PC-9 (cell line): ENCODE measurements around the gene HPCAL1. TPM values are rescaled to one million over a fixed set of nuclear protein-coding genes. Genes with fewer than 3 reads are reported as not detected.

Experiments
- BruUV-seq: library from RNA; stranded (reverse); fragments of 400-500 nt; replicated peaks from 2 replicates; lab custom pipeline; 2021; lab: Mats Ljungman, UMichigan
- CTCF ChIA-PET: fragments of 300-600 bp; sonication (Branson Sonifier 250); formaldehyde crosslinking; loops from one replicate; lab custom pipeline; 2022; ENCODE audit warnings: antibody characterized with exemption; lab: Charles Lee
- POLR2A ChIA-PET: fragments of 300-600 bp; sonication (Branson Sonifier 250); formaldehyde crosslinking; loops from one replicate; lab custom pipeline; 2022; ENCODE audit warnings: antibody characterized with exemption; ENCODE audit not compliant: unreplicated experiment; lab: Charles Lee
- DNase-seq, 2 experiments: peaks; one replicate each; pipeline versions ENCODE4 v3.0.0 to v3.0.0-alpha.2; 2015 to 2022; ENCODE audit warnings: mixed read lengths in 1 of 2
- H2AFZ ChIP-seq: fragments of 200-600 bp; sonication (generic); 2 replicates; pipeline ENCODE4 v1.8.1; 2017; ENCODE audit warnings: antibody characterized with exemption
- H3F3A ChIP-seq: fragments of 200-600 bp; sonication (generic); 2 replicates; pipeline ENCODE4 v1.8.1; 2017; ENCODE audit warnings: antibody characterized with exemption, mild to moderate bottlenecking, low read depth; ENCODE audit not compliant: insufficient read depth
- H3K27ac ChIP-seq: fragments of 200-600 bp; sonication (generic); 2 replicates; pipeline ENCODE4 v1.6.1; 2016; ENCODE audit warnings: mixed run types
- H3K27me3 ChIP-seq: fragments of 200-600 bp; sonication (generic); 2 replicates; pipeline ENCODE4 v1.6.1; 2016; ENCODE audit warnings: low read depth, mixed run types; ENCODE audit not compliant: insufficient read depth
- H3K36me3 ChIP-seq: fragments of 200-600 bp; sonication (generic); 2 replicates; pipeline ENCODE4 v1.6.1; 2016; ENCODE audit warnings: low read depth, mixed run types
- H3K4me1 ChIP-seq: fragments of 200-600 bp; sonication (generic); replicated peaks from 2 replicates; pipeline ENCODE4 v1.6.1; 2016; ENCODE audit warnings: mixed run types; ENCODE audit not compliant: insufficient read depth
- H3K4me2 ChIP-seq: fragments of 200-600 bp; sonication (generic); 2 replicates; pipeline ENCODE4 v1.6.1; 2017; ENCODE audit warnings: mixed run types
- H3K4me3 ChIP-seq: fragments of 200-600 bp; sonication (generic); 2 replicates; pipeline ENCODE4 v1.6.1; 2016; ENCODE audit warnings: mixed run types
- H3K79me2 ChIP-seq: fragments of 200-600 bp; sonication (generic); 2 replicates; pipeline ENCODE4 v1.6.1; 2017; ENCODE audit warnings: low read depth, mixed run types
- H3K9me2 ChIP-seq: fragments of 200-600 bp; sonication (generic); 2 replicates; pipeline ENCODE4 v1.8.1; 2017; ENCODE audit warnings: mild to moderate bottlenecking; ENCODE audit not compliant: insufficient read depth
- H3K9me3 ChIP-seq: fragments of 200-600 bp; sonication (generic); 2 replicates; pipeline ENCODE4 v1.8.1; 2016; ENCODE audit warnings: low read depth; ENCODE audit not compliant: insufficient read depth
- H4K20me1 ChIP-seq: fragments of 200-600 bp; sonication (generic); 2 replicates; pipeline ENCODE4 v1.8.1; 2017; ENCODE audit not compliant: insufficient read depth
- EZH2 ChIP-seq: fragments of 200-600 bp; sonication (generic); IDR thresholded peaks from 2 replicates; pipeline ENCODE4 v1.8.0; 2017; ENCODE audit warnings: antibody characterized with exemption, low read depth
- intact Hi-C: fragments of 100-400 bp; cut with micrococcal nuclease; formaldehyde crosslinking; loops from one replicate; pipeline ENCODE4 v1.10.0; 2022; ENCODE audit not compliant: unreplicated experiment
- total RNA-seq: library from RNA; stranded (reverse); gene quantifications from 2 replicates; pipeline ENCODE4 v1.2.3, GENCODE V29; 2021
- TF ChIP-seq, protein P1 (sequence below): fragments of 200-600 bp; sonication (generic); conservative IDR thresholded peaks from 2 replicates; pipeline ENCODE4 v1.6.1; 2017; ENCODE audit warnings: mixed run types, antibody characterized with exemption, mild to moderate bottlenecking, moderate library complexity

HPCAL1 gene
- total RNA-seq, 1 experiment from 2014 or later = 105 TPM

DNA sequence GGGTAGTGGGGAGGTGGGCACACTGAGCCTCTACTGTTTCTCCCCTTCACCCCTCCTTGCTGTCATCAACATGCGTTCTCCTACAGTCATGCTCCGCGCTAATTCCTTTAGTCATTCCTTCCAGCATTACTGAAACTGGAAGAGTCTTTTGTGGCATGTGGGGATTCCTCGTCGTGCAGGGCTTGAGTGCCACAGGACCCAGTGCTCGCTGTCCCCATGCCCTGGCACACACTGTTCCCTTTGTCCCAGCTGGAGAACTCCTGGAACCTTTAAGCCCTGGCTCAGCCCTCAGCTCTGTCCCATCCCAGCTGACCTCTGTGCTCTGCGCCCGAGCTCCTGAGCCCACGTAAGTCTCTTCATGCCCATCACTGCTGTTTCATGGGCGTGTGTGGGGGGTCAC, 103.3 kb downstream of the HPCAL1 start:
- ChIA-PET POLR2A (no interaction called here), CTCF (no interaction called here)
- intact Hi-C loops = no loop called here

DNA sequence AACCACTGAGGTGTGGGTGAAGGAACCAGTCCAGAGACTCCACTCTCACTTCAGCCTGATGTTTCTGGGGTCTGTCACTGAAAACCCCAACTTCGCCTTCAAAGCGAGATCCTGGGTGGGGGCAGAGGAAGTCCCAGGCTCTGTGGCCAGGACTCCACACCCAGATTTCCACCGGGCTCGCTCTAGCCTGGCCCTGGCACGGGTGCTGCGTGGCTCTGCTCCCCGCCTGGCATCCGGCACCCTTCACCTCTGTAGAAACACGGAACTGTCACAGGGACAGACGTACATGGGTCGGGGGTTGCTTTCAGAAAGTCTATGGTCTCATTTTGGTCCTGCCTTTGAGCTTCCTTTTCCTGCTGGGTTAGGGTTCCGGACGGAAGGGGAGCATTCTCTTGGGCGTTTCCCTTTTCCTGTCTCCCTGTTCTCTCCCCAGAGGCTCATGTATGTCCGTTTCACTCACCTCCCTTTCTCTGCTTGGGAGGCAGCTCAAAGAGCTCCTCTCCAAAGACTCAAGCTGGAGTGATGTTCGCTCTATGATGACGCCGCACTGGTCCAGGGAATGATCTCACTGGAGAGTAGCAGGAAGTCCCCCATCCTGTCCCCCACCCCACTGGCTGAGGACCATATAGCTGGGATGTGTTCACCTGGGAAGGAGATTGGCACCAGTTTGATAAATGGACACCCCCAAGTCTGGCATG, 103.9 kb downstream of the HPCAL1 start:
- Histone ChIP-seq H3K79me2 (peaks cover 63% of the 10 kb centered on the region), H3K9me2 (no peaks in the 10 kb centered on the region), H3K4me3 (no peak overlapping the region), H2AFZ (no peak overlapping the region), H3K4me2 (peak overlapping the region; percentile 88), H3K9me3 (no peaks in the 10 kb centered on the region), H3K27me3 (no peaks in the 10 kb centered on the region), H3K4me1 (peaks cover 75% of the 10 kb centered on the region), H3K36me3 (no peaks in the 10 kb centered on the region; the same call in 1 of the 2 replicates), H3K27ac (peak overlapping the region; percentile 97), H4K20me1 (0 out of 2 replicates have a peak, but pooled peaks cover 8% of the 10 kb centered on the region), H3F3A (peaks cover 70% of the 10 kb centered on the region)
- DNase-seq = no peak
- TF ChIP-seq, protein P1, sequence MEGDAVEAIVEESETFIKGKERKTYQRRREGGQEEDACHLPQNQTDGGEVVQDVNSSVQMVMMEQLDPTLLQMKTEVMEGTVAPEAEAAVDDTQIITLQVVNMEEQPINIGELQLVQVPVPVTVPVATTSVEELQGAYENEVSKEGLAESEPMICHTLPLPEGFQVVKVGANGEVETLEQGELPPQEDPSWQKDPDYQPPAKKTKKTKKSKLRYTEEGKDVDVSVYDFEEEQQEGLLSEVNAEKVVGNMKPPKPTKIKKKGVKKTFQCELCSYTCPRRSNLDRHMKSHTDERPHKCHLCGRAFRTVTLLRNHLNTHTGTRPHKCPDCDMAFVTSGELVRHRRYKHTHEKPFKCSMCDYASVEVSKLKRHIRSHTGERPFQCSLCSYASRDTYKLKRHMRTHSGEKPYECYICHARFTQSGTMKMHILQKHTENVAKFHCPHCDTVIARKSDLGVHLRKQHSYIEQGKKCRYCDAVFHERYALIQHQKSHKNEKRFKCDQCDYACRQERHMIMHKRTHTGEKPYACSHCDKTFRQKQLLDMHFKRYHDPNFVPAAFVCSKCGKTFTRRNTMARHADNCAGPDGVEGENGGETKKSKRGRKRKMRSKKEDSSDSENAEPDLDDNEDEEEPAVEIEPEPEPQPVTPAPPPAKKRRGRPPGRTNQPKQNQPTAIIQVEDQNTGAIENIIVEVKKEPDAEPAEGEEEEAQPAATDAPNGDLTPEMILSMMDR = no peak
- no peak for TF ChIP-seq EZH2
- no TSS peak for BruUV-seq
- intact Hi-C loops = no loop called here
- POLR2A ChIA-PET = no interaction called here
- CTCF ChIA-PET = interaction anchor here (0.8 kb wide), 1 partner anchor 282 kb away, joined by 3 read pairs; no protein-coding TSS in a partner anchor

More for the DNA sequence above, 103.3 kb downstream of the HPCAL1 start:
- Histone ChIP-seq H3K27me3 (no peaks in the 10 kb centered on the region), H3K36me3 (no peaks in the 10 kb centered on the region; the same call in 1 of the 2 replicates), H3K4me1 (peaks cover 81% of the 10 kb centered on the region), H3F3A (peaks cover 74% of the 10 kb centered on the region), H3K4me2 (peak overlapping the region; percentile 88), H4K20me1 (0 out of 2 replicates have a peak, but pooled peaks cover 9% of the 10 kb centered on the region), H3K9me2 (no peaks in the 10 kb centered on the region), H3K9me3 (no peaks in the 10 kb centered on the region), H3K4me3 (no peak overlapping the region), H3K27ac (peak overlapping the region; percentile 97), H3K79me2 (peaks cover 66% of the 10 kb centered on the region), H2AFZ (no peak overlapping the region)
- no TSS peak for BruUV-seq
- TF ChIP-seq, protein P1 = no peak
- no peak for TF ChIP-seq EZH2
- no peak for DNase-seq

DNA sequence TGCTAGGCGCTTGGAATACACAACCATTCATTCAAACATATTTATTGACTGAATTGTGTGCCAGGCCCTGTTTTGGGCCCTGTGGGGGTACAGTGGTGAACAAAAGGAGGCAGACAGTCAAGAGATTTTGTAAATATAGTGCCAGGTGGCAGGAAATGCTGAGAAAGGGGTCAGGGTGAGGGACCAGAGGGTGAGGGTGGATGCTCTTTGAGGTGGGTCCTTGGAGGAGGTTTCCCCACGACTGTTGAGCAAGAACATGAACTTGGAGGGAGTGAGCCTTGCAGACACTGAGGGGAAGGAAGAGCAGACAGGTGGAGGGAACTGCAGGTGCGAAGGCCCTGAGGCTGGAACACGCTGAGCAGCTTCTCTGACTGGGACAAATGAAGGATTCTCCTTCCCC, 104.7 kb downstream of the HPCAL1 start:
- Histone ChIP-seq H3K36me3 (peaks cover 6% of the 10 kb centered on the region), H3K4me1 (peaks cover 67% of the 10 kb centered on the region), H3K27me3 (no peaks in the 10 kb centered on the region), H3K4me2 (peak overlapping the region; percentile 88), H3K9me2 (no peaks in the 10 kb centered on the region), H3F3A (peaks cover 68% of the 10 kb centered on the region), H3K9me3 (no peaks in the 10 kb centered on the region), H3K27ac (peak overlapping the region; percentile 97), H4K20me1 (no peaks in the 10 kb centered on the region), H2AFZ (no peak overlapping the region), H3K4me3 (peak overlapping the region; percentile 39; the same call in 1 of the 2 replicates), H3K79me2 (peaks cover 62% of the 10 kb centered on the region)
- no peak for DNase-seq
- TF ChIP-seq EZH2 = no peak
- TF ChIP-seq, protein P1 = no peak
- ChIA-PET POLR2A (interaction anchor here (0.6 kb wide), 1 partner anchor 124 kb away, joined by 6 read pairs; no protein-coding TSS in a partner anchor), CTCF (interaction anchor here (0.8 to 2.7 kb wide), 7 partner anchors 28 to 283 kb away, joined by 3 to 22 read pairs (median 4); partner anchors contain the start of gene HPCAL1)
- no TSS peak for BruUV-seq
- intact Hi-C loops = no loop called here
